Hippocampal formation (tissue), 2 donors: Measurements from ENCODE around the gene GCNT2.
"Not testable (repeated sequence)": the region's sequence is repeated elsewhere in the genome, so short reads cannot be mapped to it uniquely, and the experiment has no call there.

Experiments used
- DNase-seq, 2 donors: peaks; one replicate each; lab custom pipeline; 2025; lab: John Stamatoyannopoulos, UW

Gene GCNT2

DNA sequence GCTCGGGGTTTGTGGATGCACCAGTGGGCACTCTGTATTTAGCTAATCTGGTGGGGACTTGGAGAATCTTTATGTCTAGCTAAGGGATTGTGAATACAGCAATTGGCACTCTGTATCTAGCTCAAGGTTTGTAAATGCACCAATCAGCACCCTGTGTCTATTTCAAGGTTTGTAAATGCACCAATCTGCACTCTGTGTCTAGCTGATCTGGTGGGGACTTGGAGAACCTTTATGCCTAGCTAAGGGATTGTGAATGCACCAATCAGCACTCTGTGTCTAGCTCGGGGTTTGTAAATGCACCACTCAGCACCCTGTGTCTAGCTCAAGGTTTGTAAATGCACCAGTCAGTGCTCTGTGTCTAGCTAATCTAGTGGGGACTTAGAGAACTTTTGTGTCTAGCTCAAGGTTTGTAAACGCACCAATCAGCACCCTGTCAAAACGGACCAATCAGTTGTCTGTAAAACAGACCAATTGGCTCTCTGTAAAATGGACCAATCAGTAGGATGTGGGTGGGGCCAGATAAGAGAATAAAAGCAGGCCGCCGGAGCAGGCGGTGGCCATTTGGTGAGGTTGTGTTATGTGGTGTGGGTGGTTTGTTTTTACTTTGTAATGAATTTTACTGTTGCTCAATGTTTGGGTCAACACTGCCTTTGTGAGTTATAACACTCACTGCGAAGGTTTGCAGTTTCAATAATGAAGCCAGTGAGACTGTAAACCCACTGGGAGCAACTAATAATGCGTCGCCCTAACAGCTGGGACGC is 139.5 kb downstream of the GCNT2 start:
- not testable (repeated sequence) for DNase-seq

DNA sequence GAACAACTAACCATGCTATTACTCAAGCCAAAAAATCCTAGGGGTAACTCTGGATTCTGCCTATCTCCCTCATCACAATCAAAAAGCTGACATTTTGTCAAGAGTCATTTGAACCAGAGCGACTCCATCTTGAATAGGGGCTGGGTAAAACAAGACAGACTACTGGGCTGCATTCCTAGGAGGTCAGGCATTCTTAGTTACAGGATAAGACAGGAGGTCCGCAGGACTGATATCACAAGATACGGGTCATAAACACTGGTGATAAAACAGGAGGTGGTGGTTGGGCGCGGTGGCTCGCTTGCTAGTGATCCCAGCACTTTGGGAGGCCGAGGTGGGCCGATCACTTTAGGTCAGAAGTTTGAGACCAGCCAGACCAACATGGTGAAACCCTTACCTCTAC is 141.1 kb downstream of the GCNT2 start:
- no peak for DNase-seq

DNA sequence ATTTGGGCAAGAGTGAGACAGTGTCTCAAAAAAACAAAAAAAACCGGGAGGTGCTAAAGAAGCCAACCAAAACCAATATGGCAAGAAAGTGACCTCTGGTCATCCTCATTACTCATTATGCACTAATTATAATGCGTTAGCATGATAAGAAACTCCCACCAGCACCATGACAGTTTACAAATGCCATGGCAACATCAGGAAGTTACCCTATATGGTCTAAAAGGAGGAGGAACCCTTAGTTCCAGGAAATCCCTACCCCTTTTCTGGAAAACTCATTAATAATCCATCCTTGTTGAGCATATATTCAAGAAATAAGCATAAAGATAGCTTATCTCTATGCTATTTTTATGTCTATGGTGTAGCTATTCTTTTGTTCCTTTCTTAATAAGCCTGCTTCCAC is 141.6 kb downstream of the GCNT2 start:
- no peak for DNase-seq

DNA sequence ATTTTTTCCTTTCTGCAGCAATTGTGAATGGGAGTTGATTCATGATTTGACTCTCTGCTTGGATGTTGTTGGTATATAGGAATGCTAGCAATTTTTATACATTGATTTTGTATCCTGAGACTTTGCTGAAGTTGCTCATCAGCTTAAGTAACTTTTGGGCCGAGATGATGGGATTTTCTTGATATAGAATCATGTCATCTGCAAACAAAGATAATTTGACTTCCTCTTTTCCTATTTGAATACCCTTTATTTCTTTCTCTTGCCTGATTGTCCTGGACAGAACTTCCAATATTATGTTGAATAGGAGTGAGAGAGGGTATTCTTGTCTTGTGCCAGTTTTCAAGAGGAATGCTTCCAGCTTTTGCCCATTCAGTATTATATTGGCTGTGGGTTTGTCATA is 144.4 kb downstream of the GCNT2 start:
- DNase-seq = not testable (repeated sequence)

DNA sequence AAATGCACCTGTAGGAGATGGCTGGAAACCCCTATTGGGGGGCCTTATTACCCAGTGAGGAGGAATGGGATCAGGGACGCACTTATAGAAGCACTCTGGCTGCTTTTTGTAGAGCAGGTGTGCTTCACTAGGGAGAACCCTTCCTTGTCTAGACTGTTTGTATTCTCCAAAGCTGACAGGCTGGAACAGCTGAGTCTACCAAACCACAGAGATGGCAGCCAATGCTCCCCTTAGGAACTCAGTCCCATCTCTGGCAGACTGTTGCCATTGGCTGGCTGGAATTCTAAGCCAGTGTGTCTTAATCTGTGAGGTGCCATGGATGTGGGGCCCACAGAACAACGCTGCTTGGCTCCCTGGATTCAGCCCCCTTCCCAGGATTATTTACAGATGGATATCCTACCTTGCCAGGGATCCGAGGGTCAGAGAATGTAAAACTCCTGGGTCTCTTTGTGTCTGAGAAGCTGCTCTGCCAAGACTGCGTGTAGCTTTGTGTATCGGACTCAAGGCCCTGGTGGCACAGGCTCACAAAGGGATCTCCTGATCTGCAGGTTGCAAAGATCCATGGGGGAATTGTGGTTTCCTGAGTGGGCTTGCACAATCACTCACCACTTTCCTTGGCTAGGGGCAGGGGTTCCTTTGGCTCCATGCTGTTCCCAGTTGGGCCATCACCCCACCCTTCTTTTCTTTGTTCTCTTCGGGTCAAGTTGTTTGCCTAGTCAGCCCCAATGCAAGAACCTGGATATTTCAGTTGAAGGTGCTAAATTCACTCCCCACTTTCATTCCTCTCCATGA is 147.2 kb downstream of the GCNT2 start:
- DNase-seq = no peak

DNA sequence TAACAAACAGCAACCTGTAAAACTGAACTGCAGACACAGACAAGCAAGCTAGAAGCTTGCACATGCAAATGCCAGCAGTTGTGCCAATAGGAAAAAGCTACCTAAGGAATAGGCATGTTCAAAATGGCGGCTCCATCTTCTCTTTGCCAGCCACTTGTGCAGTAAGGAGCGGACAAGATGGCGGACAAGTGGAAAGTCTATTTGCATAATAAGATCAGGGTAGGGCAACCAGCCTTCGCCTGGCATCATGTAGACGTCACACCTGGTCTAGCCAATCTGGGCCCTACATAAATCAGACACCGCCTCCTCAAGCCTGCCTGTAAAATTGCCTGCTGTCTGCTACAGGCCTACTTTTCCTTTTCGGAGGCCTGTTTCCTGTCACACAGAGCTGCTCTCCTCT is 155.3 kb downstream of the GCNT2 start:
- no peak for DNase-seq

DNA sequence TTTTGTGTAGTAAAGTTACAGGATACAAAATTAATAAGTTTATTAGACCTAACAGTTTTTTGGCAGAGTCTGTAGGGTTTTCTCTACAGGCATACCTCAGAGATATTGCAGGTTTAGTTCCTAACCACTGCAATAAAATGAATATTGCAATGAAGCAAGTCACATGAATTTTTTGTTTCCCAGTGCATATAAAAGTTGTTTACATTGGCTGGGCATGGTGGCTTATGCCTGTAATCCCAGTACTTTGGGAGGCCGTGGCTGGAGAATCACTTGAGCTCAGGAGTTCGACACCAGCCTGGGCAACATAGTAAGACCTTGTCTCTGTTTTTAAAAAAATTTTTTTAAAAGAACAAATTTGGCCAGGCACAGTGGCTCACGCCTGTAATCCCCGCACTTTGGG is 157.3 kb downstream of the GCNT2 start:
- no peak for DNase-seq
